Measurements from ENCODE around the gene KIAA1217.

DNA sequence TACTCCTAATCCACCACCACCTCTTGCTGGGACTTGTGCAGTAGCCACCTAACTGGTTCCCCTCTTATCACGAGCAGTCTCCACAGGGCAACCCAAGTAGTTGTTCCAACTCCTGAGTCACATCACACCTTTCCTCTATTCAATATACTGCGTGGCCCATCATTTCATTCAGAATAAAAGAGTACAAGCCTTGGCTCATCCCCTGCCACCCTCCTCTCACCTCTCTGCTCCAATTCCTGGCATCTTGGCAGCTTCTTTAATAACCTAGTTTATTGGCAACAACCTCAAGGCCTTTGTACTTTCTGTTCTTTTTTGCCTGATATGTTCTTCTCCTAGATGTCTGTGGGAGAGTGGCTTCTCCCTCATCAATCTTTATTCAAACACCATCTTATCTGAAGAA, 199.4 kb downstream of the KIAA1217 start:
- TF ChIP-seq POLR2A (IDR thresholded peaks at IDR 0.05; ENCODE audit: low read length) (no peak), GATA1 (IDR thresholded peaks at IDR 0.05; ENCODE audit: low read depth, low read length) (no peak)
